Type B pancreatic cell (in vitro differentiated cells): Measurements from ENCODE around the gene EEFSEC. TPM values are rescaled to one million over a fixed set of nuclear protein-coding genes. Genes with fewer than 3 reads are reported as not detected.

Experiments used
- DNase-seq: peaks from one replicate; pipeline ENCODE4 v3.0.0; 2021; ENCODE audit warnings: mixed read lengths; ENCODE audit not compliant: unreplicated experiment; ENCODE audit errors: extremely low spot score
- H3K27ac Mint-ChIP-seq: 2 replicates; pipeline ENCODE4 v1.8.0; 2021; ENCODE audit warnings: mild to moderate bottlenecking, mixed read lengths
- H3K27me3 Mint-ChIP-seq: 2 replicates; pipeline ENCODE4 v1.8.0; 2021; ENCODE audit warnings: mixed read lengths
- H3K36me3 Mint-ChIP-seq: 2 replicates; pipeline ENCODE4 v1.8.0; 2021; ENCODE audit warnings: mixed read lengths
- H3K4me1 Mint-ChIP-seq: one replicate; pipeline ENCODE4 v1.8.0; 2021; ENCODE audit warnings: mixed read lengths; ENCODE audit not compliant: unreplicated experiment
- H3K4me3 Mint-ChIP-seq: 2 replicates; pipeline ENCODE4 v1.8.0; 2021; ENCODE audit warnings: mild to moderate bottlenecking, mixed read lengths
- H3K9me3 Mint-ChIP-seq: 2 replicates; pipeline ENCODE4 v1.8.0; 2021; ENCODE audit warnings: mixed read lengths
- CTCF ChIP-seq: fragments of 200-600 bp; sonication (generic); conservative IDR thresholded peaks from 2 replicates; pipeline ENCODE4 v1.5.0; 2021; ENCODE audit warnings: antibody characterized with exemption, mild to moderate bottlenecking
- total RNA-seq: library from RNA; stranded (reverse); gene quantifications from 2 replicates; pipeline ENCODE4 v1.2.1, GENCODE V29; 2021; ENCODE audit warnings: low replicate concordance

Gene EEFSEC
- total RNA-seq, 1 donor from 2014 or later, result 16.6 TPM

GRCh38 chr3:128348075-128348474, 194.8 kb downstream of the EEFSEC start:
- no peak for DNase-seq
- TF ChIP-seq CTCF, result no peak
- Mint-ChIP-seq H3K9me3 (no peaks in the 10 kb centered on the region), H3K36me3 (peaks cover 15% of the 10 kb centered on the region), H3K27me3 (no peaks in the 10 kb centered on the region), H3K4me1 (peaks cover 32% of the 10 kb centered on the region), H3K27ac (no peak overlapping the region), H3K4me3 (no peak overlapping the region)

GRCh38 chr3:128348805-128349531, 195.7 kb downstream of the EEFSEC start:
- TF ChIP-seq CTCF, result no peak
- Mint-ChIP-seq H3K9me3 (no peaks in the 10 kb centered on the region), H3K36me3 (peaks cover 10% of the 10 kb centered on the region), H3K4me1 (peaks cover 29% of the 10 kb centered on the region), H3K27me3 (no peaks in the 10 kb centered on the region), H3K27ac (peak overlapping the region; percentile 2), H3K4me3 (peak overlapping the region; percentile 11)
- DNase-seq, result no peak

- no peak for DNase-seq
- Mint-ChIP-seq H3K4me3 (no peak overlapping the region), H3K36me3 (peaks cover 7% of the 10 kb centered on the region), H3K9me3 (no peaks in the 10 kb centered on the region), H3K27ac (no peak overlapping the region), H3K4me1 (peaks cover 37% of the 10 kb centered on the region), H3K27me3 (no peaks in the 10 kb centered on the region)
- TF ChIP-seq CTCF, result no peak
Measured at GRCh38 chr3:128349963-128350599, 196.8 kb downstream of the EEFSEC start.

DNA sequence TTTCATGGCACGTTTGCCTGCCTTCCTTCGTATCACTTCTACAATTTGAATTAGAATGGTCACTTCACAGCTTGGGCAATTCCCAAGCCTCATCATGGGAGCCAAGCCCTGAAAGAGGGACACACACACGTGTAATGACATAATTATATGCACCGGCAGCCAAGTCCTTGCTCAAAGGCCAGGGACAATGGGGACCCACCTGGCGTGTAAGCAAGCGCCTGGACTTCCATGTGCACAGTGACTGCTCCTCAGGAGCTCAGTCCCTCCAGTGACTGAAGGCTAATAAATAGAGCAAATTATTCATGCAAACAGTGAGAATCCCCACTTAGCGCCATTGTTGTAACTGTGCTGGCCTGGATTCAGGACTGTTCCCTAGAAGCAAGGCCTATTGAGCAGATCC, 198.3 kb downstream of the EEFSEC start:
- Mint-ChIP-seq H3K27me3 (no peaks in the 10 kb centered on the region), H3K27ac (no peak overlapping the region)
- TF ChIP-seq CTCF, result no peak

GRCh38 chr3:128352326-128352725, 199.0 kb downstream of the EEFSEC start:
- Mint-ChIP-seq H3K9me3 (no peaks in the 10 kb centered on the region), H3K4me3 (no peak overlapping the region), H3K36me3 (peaks cover 7% of the 10 kb centered on the region), H3K27ac (no peak overlapping the region), H3K4me1 (peaks cover 53% of the 10 kb centered on the region), H3K27me3 (no peaks in the 10 kb centered on the region)
- no peak for DNase-seq
- no peak for TF ChIP-seq CTCF

More for the DNA sequence above, 198.3 kb downstream of the EEFSEC start:
- Mint-ChIP-seq H3K4me3 (no peak overlapping the region), H3K4me1 (peaks cover 50% of the 10 kb centered on the region), H3K9me3 (no peaks in the 10 kb centered on the region), H3K36me3 (peaks cover 7% of the 10 kb centered on the region)
- no peak for DNase-seq
